Measurements from ENCODE around the gene TMPRSS9. TPM values are rescaled to one million over a fixed set of nuclear protein-coding genes. Genes with fewer than 3 reads are reported as not detected.

Gene TMPRSS9
- total RNA-seq, 1 experiment from 2014 or later = 0.66 TPM

DNA sequence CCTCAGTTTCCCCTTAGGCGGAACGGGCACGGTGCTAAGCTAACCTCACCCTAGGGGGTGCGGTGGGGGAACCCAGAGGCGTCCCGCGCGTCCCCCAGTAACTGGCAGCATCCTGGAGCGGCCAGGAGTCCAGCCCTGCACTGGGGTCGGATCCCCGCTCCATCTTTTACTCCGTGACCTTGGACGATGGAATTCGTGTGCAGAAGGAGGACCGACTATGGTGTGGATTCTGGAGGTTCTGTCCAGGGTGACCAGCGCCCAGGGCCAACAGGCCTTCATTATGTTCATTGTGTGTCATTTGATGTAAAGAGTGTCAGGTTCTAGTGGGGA, 31.0 kb upstream of the TMPRSS9 start:
- Mint-ChIP-seq H3K4me1 (ENCODE audit: low read depth, unreplicated experiment) (peaks cover 30% of the 10 kb centered on the region), H3K9me3 (ENCODE audit: unreplicated experiment) (no peaks in the 10 kb centered on the region), H3K27me3 (ENCODE audit: insufficient read depth, unreplicated experiment) (no peaks in the 10 kb centered on the region), H3K4me3 (ENCODE audit: unreplicated experiment) (peak overlapping the region; percentile 87), H3K27ac (ENCODE audit: unreplicated experiment) (peak overlapping the region; percentile 94), H3K36me3 (ENCODE audit: insufficient read depth, unreplicated experiment) (peaks cover 58% of the 10 kb centered on the region)
- ChIA-PET CTCF (no interaction called here), POLR2A (no interaction called here)
- Histone ChIP-seq H3K9me3 (no peaks in the 10 kb centered on the region), H3K27me3 (replicated peaks; ENCODE audit: control insufficient read depth, insufficient read depth, low read length) (no peaks in the 10 kb centered on the region), H3K36me3 (ENCODE audit: control insufficient read depth, insufficient read depth, low read length) (peaks cover 3% of the 10 kb centered on the region), H3K4me1 (peaks cover 31% of the 10 kb centered on the region), H3K4me3 (ENCODE audit: low read depth, low read length) (peak overlapping the region; percentile 95)
- TSS peak; percentile 43 for BruUV-seq (replicated peaks)
- DNase-seq = no peak
- intact Hi-C loops (cut with micrococcal nuclease; ENCODE audit: unreplicated experiment) = no loop called here
- TF ChIP-seq CTCF (IDR thresholded peaks at IDR 0.05; ENCODE audit: insufficient read depth in 1 of 2, low read depth in 1 of 2, low read length in 1 of 2, severe bottlenecking in 1 of 2, unreplicated experiment in 1 of 2) = no peak

- BruUV-seq (replicated peaks) = no TSS peak
- Mint-ChIP-seq H3K27me3 (ENCODE audit: insufficient read depth, unreplicated experiment) (no peaks in the 10 kb centered on the region), H3K4me3 (ENCODE audit: unreplicated experiment) (peak overlapping the region; percentile 87), H3K4me1 (ENCODE audit: low read depth, unreplicated experiment) (peaks cover 30% of the 10 kb centered on the region), H3K27ac (ENCODE audit: unreplicated experiment) (peak overlapping the region; percentile 94), H3K9me3 (ENCODE audit: unreplicated experiment) (no peaks in the 10 kb centered on the region), H3K36me3 (ENCODE audit: insufficient read depth, unreplicated experiment) (peaks cover 58% of the 10 kb centered on the region)
- H3K27me3 ChIP-seq (replicated peaks; ENCODE audit: control insufficient read depth, insufficient read depth, low read length) = no peaks in the 10 kb centered on the region
- intact Hi-C loops (cut with micrococcal nuclease; ENCODE audit: unreplicated experiment) = no loop called here
- H3K9me3 ChIP-seq = no peaks in the 10 kb centered on the region
- ChIA-PET CTCF (interaction anchor here (0.6 to 1.1 kb wide), 2 partner anchors 63 to 855 kb away, joined by 3 to 4 read pairs; no protein-coding TSS in a partner anchor), POLR2A (no interaction called here)
- peak overlapping the region; percentile 95 for H3K4me3 ChIP-seq (ENCODE audit: low read depth, low read length)
- no peak for DNase-seq
- peaks cover 5% of the 10 kb centered on the region for H3K36me3 ChIP-seq (ENCODE audit: control insufficient read depth, insufficient read depth, low read length)
- peaks cover 31% of the 10 kb centered on the region for H3K4me1 ChIP-seq
- no peak for TF ChIP-seq CTCF (IDR thresholded peaks at IDR 0.05; ENCODE audit: insufficient read depth in 1 of 2, low read depth in 1 of 2, low read length in 1 of 2, severe bottlenecking in 1 of 2, unreplicated experiment in 1 of 2)
These were observed 30.6 kb upstream of the TMPRSS9 start for GRCh38 chr19:2329501-2329916.

GRCh38 chr19:2330255-2330631, 29.8 kb upstream of the TMPRSS9 start:
- no TSS peak for BruUV-seq (replicated peaks)
- H3K4me3 Mint-ChIP-seq (ENCODE audit: unreplicated experiment) = peak overlapping the region; percentile 87
- H3K27ac Mint-ChIP-seq (ENCODE audit: unreplicated experiment) = peak overlapping the region; percentile 94
- H3K36me3 Mint-ChIP-seq (ENCODE audit: insufficient read depth, unreplicated experiment) = peaks cover 61% of the 10 kb centered on the region
- H3K27me3 Mint-ChIP-seq (ENCODE audit: insufficient read depth, unreplicated experiment) = no peaks in the 10 kb centered on the region
- CTCF ChIA-PET = interaction anchor here (0.6 to 1.5 kb wide), 5 partner anchors 15 to 855 kb away, joined by 3 to 4 read pairs (median 3); partner anchors contain the start of gene PLEKHJ1
- peaks cover 5% of the 10 kb centered on the region for H3K36me3 ChIP-seq (ENCODE audit: control insufficient read depth, insufficient read depth, low read length)
- H3K4me1 ChIP-seq = peaks cover 31% of the 10 kb centered on the region
- H3K9me3 ChIP-seq = peaks cover 2% of the 10 kb centered on the region; the same call in 1 of the 2 replicates
- peaks cover 30% of the 10 kb centered on the region for H3K4me1 Mint-ChIP-seq (ENCODE audit: low read depth, unreplicated experiment)
- POLR2A ChIA-PET = interaction anchor here (1.4 kb wide), 1 partner anchor 97 kb away, joined by 3 read pairs; the partner anchor contains the start of gene TIMM13
- intact Hi-C loops (cut with micrococcal nuclease; ENCODE audit: unreplicated experiment) = loop anchor here (2.0 kb wide), 1 partner anchor 61 kb away; no protein-coding TSS in a partner anchor
- no peaks in the 10 kb centered on the region for H3K9me3 Mint-ChIP-seq (ENCODE audit: unreplicated experiment)
- no peaks in the 10 kb centered on the region for H3K27me3 ChIP-seq (replicated peaks; ENCODE audit: control insufficient read depth, insufficient read depth, low read length)
- DNase-seq = no peak
- peak overlapping the region; percentile 19 for H3K4me3 ChIP-seq (ENCODE audit: low read depth, low read length)
- no peak for TF ChIP-seq CTCF (IDR thresholded peaks at IDR 0.05; ENCODE audit: insufficient read depth in 1 of 2, low read depth in 1 of 2, low read length in 1 of 2, severe bottlenecking in 1 of 2, unreplicated experiment in 1 of 2)

Measured in Caco-2 (cell line).